ENCODE data around the gene STK33. TPM values are rescaled to one million over a fixed set of nuclear protein-coding genes. Genes with fewer than 3 reads are reported as not detected.
A peak's percentile ranks its signal among the peaks of the same experiment; 100 is the strongest.

STK33 gene
- polyA plus RNA-seq, 2 donors, result 0.75 to 0.92 TPM

GRCh38 chr11:8426076-8426475, 168.0 kb downstream of the STK33 start:
- WGBS, 2 donors, result 93% methylated on average over 8 of the region's 8 CpGs
- no peaks in the 10 kb centered on the region for H3K4me1 ChIP-seq (ENCODE audit: control insufficient read depth in 2 of 2, insufficient read depth in 2 of 2, low read length in 1 of 2)

GRCh38 chr11:8415195-8415594, 178.8 kb downstream of the STK33 start:
- Histone ChIP-seq H3K36me3 (ENCODE audit: control insufficient read depth in 2 of 2, insufficient read depth in 2 of 2, low read length in 1 of 2) (no peaks in the 10 kb centered on the region), H3K4me1 (ENCODE audit: control insufficient read depth in 2 of 2, insufficient read depth in 2 of 2, low read length in 1 of 2) (no peaks in the 10 kb centered on the region), H3K4me3 (ENCODE audit: low read depth in 1 of 2, low read length in 2 of 2) (no peak overlapping the region), H3K9me3 (ENCODE audit: control insufficient read depth in 2 of 2, insufficient read depth in 1 of 2, low read depth in 1 of 2, low read length in 1 of 2) (no peaks in the 10 kb centered on the region), H3K27me3 (ENCODE audit: control insufficient read depth in 1 of 2, insufficient read depth in 2 of 2, low read length in 2 of 2) (no peaks in the 10 kb centered on the region), H3K27ac (ENCODE audit: low read depth in 2 of 2, low read length in 1 of 2) (no peak overlapping the region)
- whole genome bisulfite sequencing, 2 donors, result 79 to 83% methylated on average over 1 of the region's 1 CpG

More at GRCh38 chr11:8426076-8426475, 168.0 kb downstream of the STK33 start:
- H3K4me3 ChIP-seq (ENCODE audit: low read depth in 1 of 2, low read length in 2 of 2), result no peak overlapping the region
- H3K27ac ChIP-seq (ENCODE audit: low read depth in 2 of 2, low read length in 1 of 2), result no peak overlapping the region
- H3K9me3 ChIP-seq (ENCODE audit: control insufficient read depth in 2 of 2, insufficient read depth in 1 of 2, low read depth in 1 of 2, low read length in 1 of 2), result peaks cover 0 to 3% of the 10 kb centered on the region in 2 donors
- no peaks in the 10 kb centered on the region for H3K36me3 ChIP-seq (ENCODE audit: control insufficient read depth in 2 of 2, insufficient read depth in 2 of 2, low read length in 1 of 2)
- no peaks in the 10 kb centered on the region for H3K27me3 ChIP-seq (ENCODE audit: control insufficient read depth in 1 of 2, insufficient read depth in 2 of 2, low read length in 2 of 2)

- WGBS, 2 donors, result 43 to 54% methylated on average over 3 of the region's 3 CpGs
Observed at GRCh38 chr11:8408151-8408941, 185.7 kb downstream of the STK33 start.

GRCh38 chr11:8403310-8403709, 190.7 kb downstream of the STK33 start:
- WGBS, 2 donors, result 30 to 53% methylated on average over 1 of the region's 1 CpG
- Histone ChIP-seq H3K27ac (ENCODE audit: low read depth in 2 of 2, low read length in 1 of 2) (no peak overlapping the region), H3K4me1 (ENCODE audit: control insufficient read depth in 2 of 2, insufficient read depth in 2 of 2, low read length in 1 of 2) (no peaks in the 10 kb centered on the region)

More at GRCh38 chr11:8408151-8408941, 185.7 kb downstream of the STK33 start:
- H3K27ac ChIP-seq (ENCODE audit: low read depth in 2 of 2, low read length in 1 of 2), result no peak overlapping the region
- no peaks in the 10 kb centered on the region for H3K4me1 ChIP-seq (ENCODE audit: control insufficient read depth in 2 of 2, insufficient read depth in 2 of 2, low read length in 1 of 2)
- no peaks in the 10 kb centered on the region for H3K36me3 ChIP-seq (ENCODE audit: control insufficient read depth in 2 of 2, insufficient read depth in 2 of 2, low read length in 1 of 2)
- no peaks in the 10 kb centered on the region for H3K27me3 ChIP-seq (ENCODE audit: control insufficient read depth in 1 of 2, insufficient read depth in 2 of 2, low read length in 2 of 2)
- H3K9me3 ChIP-seq (ENCODE audit: control insufficient read depth in 2 of 2, insufficient read depth in 1 of 2, low read depth in 1 of 2, low read length in 1 of 2), result no peaks in the 10 kb centered on the region
- no peak overlapping the region for H3K4me3 ChIP-seq (ENCODE audit: low read depth in 1 of 2, low read length in 2 of 2)

GRCh38 chr11:8392886-8393285, 201.1 kb downstream of the STK33 start:
- H3K9me3 ChIP-seq (ENCODE audit: control insufficient read depth in 2 of 2, insufficient read depth in 1 of 2, low read depth in 1 of 2, low read length in 1 of 2), result no peaks in the 10 kb centered on the region
- WGBS, 2 donors, result 91 to 94% methylated on average over 3 of the region's 3 CpGs
- H3K4me3 ChIP-seq (ENCODE audit: low read depth in 1 of 2, low read length in 2 of 2), result no peak overlapping the region
- H3K4me1 ChIP-seq (ENCODE audit: control insufficient read depth in 2 of 2, insufficient read depth in 2 of 2, low read length in 1 of 2), result peaks cover 5% of the 10 kb centered on the region in 2 donors
- H3K27me3 ChIP-seq (ENCODE audit: control insufficient read depth in 1 of 2, insufficient read depth in 2 of 2, low read length in 2 of 2), result no peaks in the 10 kb centered on the region
- H3K27ac ChIP-seq (ENCODE audit: low read depth in 2 of 2, low read length in 1 of 2), result no peak overlapping the region
- no peaks in the 10 kb centered on the region for H3K36me3 ChIP-seq (ENCODE audit: control insufficient read depth in 2 of 2, insufficient read depth in 2 of 2, low read length in 1 of 2)

More at GRCh38 chr11:8403310-8403709, 190.7 kb downstream of the STK33 start:
- Histone ChIP-seq H3K9me3 (ENCODE audit: control insufficient read depth in 2 of 2, insufficient read depth in 1 of 2, low read depth in 1 of 2, low read length in 1 of 2) (no peaks in the 10 kb centered on the region), H3K27me3 (ENCODE audit: control insufficient read depth in 1 of 2, insufficient read depth in 2 of 2, low read length in 2 of 2) (no peaks in the 10 kb centered on the region), H3K4me3 (ENCODE audit: low read depth in 1 of 2, low read length in 2 of 2) (no peak overlapping the region), H3K36me3 (ENCODE audit: control insufficient read depth in 2 of 2, insufficient read depth in 2 of 2, low read length in 1 of 2) (no peaks in the 10 kb centered on the region)

- Histone ChIP-seq H3K36me3 (ENCODE audit: control insufficient read depth in 2 of 2, insufficient read depth in 2 of 2, low read length in 1 of 2) (no peaks in the 10 kb centered on the region), H3K9me3 (ENCODE audit: control insufficient read depth in 2 of 2, insufficient read depth in 1 of 2, low read depth in 1 of 2, low read length in 1 of 2) (no peaks in the 10 kb centered on the region), H3K4me3 (ENCODE audit: low read depth in 1 of 2, low read length in 2 of 2) (no peak overlapping the region), H3K4me1 (ENCODE audit: control insufficient read depth in 2 of 2, insufficient read depth in 2 of 2, low read length in 1 of 2) (peaks cover 5 to 8% of the 10 kb centered on the region in 2 donors), H3K27ac (ENCODE audit: low read depth in 2 of 2, low read length in 1 of 2) (no peak overlapping the region), H3K27me3 (ENCODE audit: control insufficient read depth in 1 of 2, insufficient read depth in 2 of 2, low read length in 2 of 2) (no peaks in the 10 kb centered on the region)
- 91 to 96% methylated on average over 4 of the region's 4 CpGs for WGBS, 2 donors
Observed at GRCh38 chr11:8392166-8392565, 201.9 kb downstream of the STK33 start.

GRCh38 chr11:8390851-8391612, 203.0 kb downstream of the STK33 start:
- WGBS, 2 donors, result 89 to 93% methylated on average over 9 of the region's 9 CpGs

GRCh38 chr11:8389029-8389996, 204.7 kb downstream of the STK33 start:
- Histone ChIP-seq H3K36me3 (ENCODE audit: control insufficient read depth in 2 of 2, insufficient read depth in 2 of 2, low read length in 1 of 2) (no peaks in the 10 kb centered on the region), H3K4me3 (ENCODE audit: low read depth in 1 of 2, low read length in 2 of 2) (no peak overlapping the region), H3K27me3 (ENCODE audit: control insufficient read depth in 1 of 2, insufficient read depth in 2 of 2, low read length in 2 of 2) (no peaks in the 10 kb centered on the region), H3K27ac (ENCODE audit: low read depth in 2 of 2, low read length in 1 of 2) (peak overlapping the region; percentile 23 to 51), H3K9me3 (ENCODE audit: control insufficient read depth in 2 of 2, insufficient read depth in 1 of 2, low read depth in 1 of 2, low read length in 1 of 2) (no peaks in the 10 kb centered on the region), H3K4me1 (ENCODE audit: control insufficient read depth in 2 of 2, insufficient read depth in 2 of 2, low read length in 1 of 2) (peaks cover 5 to 8% of the 10 kb centered on the region in 2 donors)
- WGBS, 2 donors, result 26 to 36% methylated on average over 11 of the region's 11 CpGs

More at GRCh38 chr11:8390851-8391612, 203.0 kb downstream of the STK33 start:
- no peaks in the 10 kb centered on the region for H3K27me3 ChIP-seq (ENCODE audit: control insufficient read depth in 1 of 2, insufficient read depth in 2 of 2, low read length in 2 of 2)
- no peak overlapping the region for H3K27ac ChIP-seq (ENCODE audit: low read depth in 2 of 2, low read length in 1 of 2)
- no peaks in the 10 kb centered on the region for H3K9me3 ChIP-seq (ENCODE audit: control insufficient read depth in 2 of 2, insufficient read depth in 1 of 2, low read depth in 1 of 2, low read length in 1 of 2)
- H3K4me1 ChIP-seq (ENCODE audit: control insufficient read depth in 2 of 2, insufficient read depth in 2 of 2, low read length in 1 of 2), result peaks cover 5 to 8% of the 10 kb centered on the region in 2 donors
- no peak overlapping the region for H3K4me3 ChIP-seq (ENCODE audit: low read depth in 1 of 2, low read length in 2 of 2)
- H3K36me3 ChIP-seq (ENCODE audit: control insufficient read depth in 2 of 2, insufficient read depth in 2 of 2, low read length in 1 of 2), result no peaks in the 10 kb centered on the region

- Histone ChIP-seq H3K4me1 (ENCODE audit: control insufficient read depth in 2 of 2, insufficient read depth in 2 of 2, low read length in 1 of 2) (peaks cover 5 to 8% of the 10 kb centered on the region in 2 donors), H3K4me3 (ENCODE audit: low read depth in 1 of 2, low read length in 2 of 2) (no peak overlapping the region), H3K36me3 (ENCODE audit: control insufficient read depth in 2 of 2, insufficient read depth in 2 of 2, low read length in 1 of 2) (no peaks in the 10 kb centered on the region), H3K9me3 (ENCODE audit: control insufficient read depth in 2 of 2, insufficient read depth in 1 of 2, low read depth in 1 of 2, low read length in 1 of 2) (no peaks in the 10 kb centered on the region), H3K27ac (ENCODE audit: low read depth in 2 of 2, low read length in 1 of 2) (no peak overlapping the region), H3K27me3 (ENCODE audit: control insufficient read depth in 1 of 2, insufficient read depth in 2 of 2, low read length in 2 of 2) (no peaks in the 10 kb centered on the region)
- 94 to 96% methylated on average over 5 of the region's 5 CpGs for WGBS, 2 donors
Observed at GRCh38 chr11:8387693-8388092, 206.3 kb downstream of the STK33 start.
